Stimulated activated CD4-positive, alpha-beta T cell treated with anti-CD3 and anti-CD28 coated beads, Interleukin-15, amount 100 ng/mL, for 48 hours (primary cell): ENCODE measurements around the gene KIF1B.

ENCODE experiments used
- DNase-seq, 2 donors: peaks; one replicate each; pipeline ENCODE4 v3.0.0-alpha.2; 2020; ENCODE audit warnings: low read depth in 2 of 2

KIF1B gene

GRCh38 chr1:10280439-10281350 is 70.3 kb downstream of the KIF1B start:
- no peak for DNase-seq

GRCh38 chr1:10283318-10283984 is 73.1 kb downstream of the KIF1B start:
- peak; percentile 25 to 30 for DNase-seq

- DNase-seq = no peak
These were observed 75.9 kb downstream of the KIF1B start for GRCh38 chr1:10286244-10286643.

- no peak for DNase-seq
These were observed 76.8 kb downstream of the KIF1B start for GRCh38 chr1:10287023-10287645.

- DNase-seq = no peak
These were observed 77.8 kb downstream of the KIF1B start for GRCh38 chr1:10288029-10288615.

GRCh38 chr1:10291705-10292104 is 81.3 kb downstream of the KIF1B start:
- no peak for DNase-seq

- no peak for DNase-seq
These were observed 81.8 kb downstream of the KIF1B start for GRCh38 chr1:10292188-10292587.

GRCh38 chr1:10295481-10296085 is 85.2 kb downstream of the KIF1B start:
- DNase-seq = no peak

- DNase-seq = no peak
These were observed 88.8 kb downstream of the KIF1B start for GRCh38 chr1:10299151-10299550.

- no peak for DNase-seq
These were observed 92.0 kb downstream of the KIF1B start for GRCh38 chr1:10302416-10302815.

GRCh38 chr1:10304295-10304694 is 93.9 kb downstream of the KIF1B start:
- no peak for DNase-seq

GRCh38 chr1:10306435-10306834 is 96.1 kb downstream of the KIF1B start:
- DNase-seq = no peak

- no peak for DNase-seq
These were observed 97.6 kb downstream of the KIF1B start for GRCh38 chr1:10308001-10308400.

GRCh38 chr1:10309243-10310011 is 99.1 kb downstream of the KIF1B start:
- DNase-seq = no peak

GRCh38 chr1:10316752-10317151 is 106.4 kb downstream of the KIF1B start:
- no peak for DNase-seq

GRCh38 chr1:10319750-10320149 is 109.4 kb downstream of the KIF1B start:
- DNase-seq = no peak

GRCh38 chr1:10320336-10320735 is 110.0 kb downstream of the KIF1B start:
- no peak for DNase-seq

- DNase-seq = no peak
These were observed 112.5 kb downstream of the KIF1B start for GRCh38 chr1:10322821-10323220.

- no peak for DNase-seq
These were observed 114.3 kb downstream of the KIF1B start for GRCh38 chr1:10324627-10325026.

- DNase-seq = no peak
These were observed 115.2 kb downstream of the KIF1B start for GRCh38 chr1:10325521-10325920.

GRCh38 chr1:10326251-10326650 is 115.9 kb downstream of the KIF1B start:
- no peak for DNase-seq
